KG1 (cell line): ENCODE data around the gene MACROD2.

Experiments used
- DNase-seq: peaks from one replicate; lab custom pipeline; 2025; lab: John Stamatoyannopoulos, UW

Gene MACROD2

GRCh38 chr20:14582855-14583254 is 587.5 kb downstream of the MACROD2 start:
- DNase-seq: no peak

GRCh38 chr20:14583413-14583812 is 588.1 kb downstream of the MACROD2 start:
- DNase-seq: no peak

- no peak for DNase-seq
These were observed 594.1 kb downstream of the MACROD2 start for GRCh38 chr20:14589383-14589782.

- DNase-seq: no peak
These were observed 599.7 kb downstream of the MACROD2 start for GRCh38 chr20:14595051-14595450.

GRCh38 chr20:14597206-14597715 is 601.9 kb downstream of the MACROD2 start:
- no peak for DNase-seq

GRCh38 chr20:14599613-14600012 is 604.3 kb downstream of the MACROD2 start:
- DNase-seq: no peak

- no peak for DNase-seq
These were observed 605.2 kb downstream of the MACROD2 start for GRCh38 chr20:14600527-14600926.

- DNase-seq: no peak
These were observed 608.8 kb downstream of the MACROD2 start for GRCh38 chr20:14604143-14604542.

- DNase-seq: no peak
These were observed 614.3 kb downstream of the MACROD2 start for GRCh38 chr20:14609328-14610221.

- DNase-seq: no peak
These were observed 616.2 kb downstream of the MACROD2 start for GRCh38 chr20:14611479-14611878.

GRCh38 chr20:14612391-14612790 is 617.1 kb downstream of the MACROD2 start:
- no peak for DNase-seq

- no peak for DNase-seq
These were observed 620.7 kb downstream of the MACROD2 start for GRCh38 chr20:14616003-14616402.

- no peak for DNase-seq
These were observed 621.8 kb downstream of the MACROD2 start for GRCh38 chr20:14617123-14617522.

- DNase-seq: no peak
These were observed 624.1 kb downstream of the MACROD2 start for GRCh38 chr20:14619411-14619810.

- DNase-seq: no peak
These were observed 627.5 kb downstream of the MACROD2 start for GRCh38 chr20:14622796-14623195.

GRCh38 chr20:14631011-14631410 is 635.7 kb downstream of the MACROD2 start:
- no peak for DNase-seq

GRCh38 chr20:14632906-14633305 is 637.6 kb downstream of the MACROD2 start:
- no peak for DNase-seq

GRCh38 chr20:14633507-14633906 is 638.2 kb downstream of the MACROD2 start:
- DNase-seq: no peak

- no peak for DNase-seq
These were observed 639.3 kb downstream of the MACROD2 start for GRCh38 chr20:14634665-14635064.

- DNase-seq: no peak
These were observed 642.1 kb downstream of the MACROD2 start for GRCh38 chr20:14637441-14637840.

GRCh38 chr20:14643146-14643545 is 647.8 kb downstream of the MACROD2 start:
- no peak for DNase-seq

GRCh38 chr20:14643556-14643955 is 648.2 kb downstream of the MACROD2 start:
- no peak for DNase-seq

GRCh38 chr20:14644306-14645097 is 649.2 kb downstream of the MACROD2 start:
- DNase-seq: no peak
